DMS153 treated with DMSO at 0.1 percent for 48 hours (cell line): ENCODE data around the gene ZSCAN2.
"Not testable (repeated sequence)": the region's sequence is repeated elsewhere in the genome, so short reads cannot be mapped to it uniquely, and the experiment has no call there.

ENCODE experiments used
- DNase-seq: peaks from one replicate; lab custom pipeline; 2025; ENCODE audit not compliant: unreplicated experiment; lab: John Stamatoyannopoulos, UW

Gene ZSCAN2

GRCh38 chr15:84634228-84634837 lies 33.5 kb downstream of the ZSCAN2 start:
- DNase-seq, result no peak

- no peak for DNase-seq
These were observed 37.3 kb downstream of the ZSCAN2 start for GRCh38 chr15:84638103-84638502.

DNA sequence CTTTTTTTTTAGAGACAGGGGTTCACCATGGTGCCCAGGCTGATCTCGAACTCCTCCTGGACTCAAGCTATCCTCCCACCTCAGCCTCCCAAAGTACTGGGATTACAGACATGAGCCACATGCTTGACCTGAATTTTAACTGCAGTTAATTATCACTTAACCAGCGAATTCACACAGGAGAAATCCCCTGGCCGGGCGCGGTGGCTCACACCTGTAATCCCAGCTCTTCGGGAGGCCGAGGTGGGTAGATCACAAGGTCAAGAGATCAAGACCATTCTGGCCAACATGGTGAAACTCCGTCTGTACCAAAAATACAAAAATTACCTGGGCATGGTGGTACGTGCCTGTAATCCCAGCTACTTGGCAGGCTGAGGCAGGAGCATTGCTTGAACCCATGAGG lies 41.1 kb downstream of the ZSCAN2 start:
- DNase-seq, result not testable (repeated sequence)

GRCh38 chr15:84642640-84643039 lies 41.8 kb downstream of the ZSCAN2 start:
- not testable (repeated sequence) for DNase-seq

DNA sequence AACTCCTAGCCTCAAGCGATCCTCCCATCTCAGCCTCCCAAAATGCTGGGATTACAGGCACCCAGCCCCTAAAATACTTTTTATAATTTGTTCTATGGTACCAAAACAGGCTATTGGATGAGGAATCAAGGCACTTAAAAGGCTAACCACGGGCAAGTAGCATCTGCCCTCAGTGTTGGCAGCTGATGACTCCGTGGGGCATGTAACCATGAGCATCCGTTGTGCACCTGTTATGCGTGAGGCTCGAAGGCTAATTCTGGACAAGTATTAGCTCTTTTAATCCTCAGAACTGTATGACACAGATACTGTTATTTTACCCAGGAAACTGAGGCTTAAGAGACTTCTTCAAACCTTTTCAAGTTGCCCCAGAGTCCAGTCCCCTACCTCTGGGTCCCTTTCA lies 43.0 kb downstream of the ZSCAN2 start:
- no peak for DNase-seq

DNA sequence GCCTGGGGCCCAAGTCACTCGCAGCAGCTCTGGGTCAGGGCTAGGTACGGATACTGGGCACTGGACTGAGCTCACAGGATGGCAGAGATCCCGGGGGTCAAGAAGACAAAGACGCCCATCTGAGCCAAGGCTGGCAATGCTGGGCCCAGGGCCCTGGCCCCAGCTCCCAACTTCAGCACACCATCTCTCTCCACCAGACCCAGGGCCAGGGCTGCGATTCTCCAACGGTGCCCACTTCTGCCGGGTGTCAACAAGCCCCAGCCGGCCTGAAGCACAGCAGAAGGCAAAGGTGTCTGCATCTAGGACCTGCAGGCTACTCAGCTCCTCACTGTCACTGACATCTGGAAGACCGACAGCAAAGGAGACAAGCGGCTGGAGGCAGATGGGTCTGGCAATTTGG lies 44.7 kb downstream of the ZSCAN2 start:
- DNase-seq, result no peak

DNA sequence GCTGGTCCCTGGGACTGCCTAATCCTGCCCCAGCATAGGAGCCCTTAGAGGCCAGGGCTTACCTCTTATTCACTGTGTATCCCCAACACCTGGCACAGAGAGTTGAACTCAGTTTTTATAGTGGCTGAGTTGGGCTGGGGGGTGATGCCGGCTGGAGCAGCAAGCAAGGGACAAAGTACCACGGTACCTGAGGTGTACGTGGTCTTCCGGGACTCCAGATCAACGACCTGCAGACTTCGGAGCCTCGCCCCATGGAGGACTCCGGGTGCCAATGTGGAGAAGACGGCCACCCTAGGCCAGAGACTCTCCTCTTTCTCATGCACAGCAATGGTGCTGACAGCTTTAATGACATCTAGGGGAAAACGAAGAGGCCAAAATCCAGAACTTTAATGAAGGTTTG lies 45.2 kb downstream of the ZSCAN2 start:
- no peak for DNase-seq

DNA sequence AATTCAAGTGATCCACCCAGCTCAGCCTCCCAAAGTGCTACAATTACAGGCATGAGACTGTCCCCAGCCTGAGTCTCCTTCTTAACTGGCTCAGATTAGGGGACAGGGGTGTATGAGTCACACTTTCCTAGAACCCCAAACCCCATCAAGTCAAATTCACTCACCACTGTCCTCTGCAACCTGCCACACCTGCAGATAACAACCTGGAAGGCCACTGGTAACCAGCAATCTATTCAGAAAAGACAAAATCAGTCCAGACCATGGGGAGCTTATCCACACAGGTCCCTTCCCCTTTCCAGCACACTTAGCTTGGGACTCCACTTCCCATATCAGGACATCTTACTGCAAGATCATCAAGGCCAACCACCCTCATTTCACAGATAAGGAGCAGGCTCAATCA lies 46.9 kb downstream of the ZSCAN2 start:
- no peak for DNase-seq

GRCh38 chr15:84648539-84648938 lies 47.7 kb downstream of the ZSCAN2 start:
- DNase-seq, result no peak

GRCh38 chr15:84649706-84650105 lies 48.9 kb downstream of the ZSCAN2 start:
- no peak for DNase-seq

GRCh38 chr15:84653584-84653909 lies 52.7 kb downstream of the ZSCAN2 start:
- DNase-seq, result no peak

DNA sequence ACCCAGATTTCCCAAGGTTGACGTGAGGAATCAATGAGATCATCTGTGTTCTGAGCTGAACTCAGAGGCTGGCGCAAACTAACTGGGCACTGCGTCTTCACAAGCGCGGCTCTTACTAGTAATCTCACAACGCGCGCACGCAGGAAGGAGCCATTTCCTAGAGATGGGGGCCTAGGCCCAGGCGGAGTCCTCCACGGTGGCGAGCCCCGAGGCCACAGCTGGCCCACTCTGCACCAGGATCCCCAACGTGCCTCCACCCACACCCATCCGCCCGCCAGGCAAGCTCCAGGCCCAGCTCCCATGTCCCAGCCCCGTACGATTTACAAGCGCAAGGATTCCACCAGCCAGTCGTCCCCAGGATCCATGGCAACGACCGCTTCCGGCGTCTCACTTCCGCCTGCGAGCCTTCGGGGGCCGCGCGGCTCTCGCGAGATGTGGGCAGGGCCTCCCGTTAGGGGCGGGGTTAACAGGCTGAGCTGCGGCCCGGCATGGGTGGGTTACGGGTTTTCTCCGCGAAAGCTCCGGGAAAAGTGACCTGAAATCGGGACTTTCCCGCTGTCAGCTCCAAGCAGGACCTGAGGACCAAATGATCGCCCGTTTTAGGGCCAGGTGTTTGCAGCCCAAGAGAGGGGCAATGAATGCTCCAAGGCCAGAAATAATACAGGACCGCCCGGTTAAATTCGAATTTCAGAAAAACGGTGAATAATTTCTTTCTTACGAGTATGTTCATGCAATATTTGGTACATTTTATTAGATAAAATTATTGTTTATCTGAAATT lies 53.3 kb downstream of the ZSCAN2 start, which contains the start of gene WDR73:
Gene WDR73 (minus strand): TSS at position 374 of the 779 bp plus-strand sequence. CDS start 9 bp downstream, at position 365.
- DNase-seq, result peak; percentile 27

DNA sequence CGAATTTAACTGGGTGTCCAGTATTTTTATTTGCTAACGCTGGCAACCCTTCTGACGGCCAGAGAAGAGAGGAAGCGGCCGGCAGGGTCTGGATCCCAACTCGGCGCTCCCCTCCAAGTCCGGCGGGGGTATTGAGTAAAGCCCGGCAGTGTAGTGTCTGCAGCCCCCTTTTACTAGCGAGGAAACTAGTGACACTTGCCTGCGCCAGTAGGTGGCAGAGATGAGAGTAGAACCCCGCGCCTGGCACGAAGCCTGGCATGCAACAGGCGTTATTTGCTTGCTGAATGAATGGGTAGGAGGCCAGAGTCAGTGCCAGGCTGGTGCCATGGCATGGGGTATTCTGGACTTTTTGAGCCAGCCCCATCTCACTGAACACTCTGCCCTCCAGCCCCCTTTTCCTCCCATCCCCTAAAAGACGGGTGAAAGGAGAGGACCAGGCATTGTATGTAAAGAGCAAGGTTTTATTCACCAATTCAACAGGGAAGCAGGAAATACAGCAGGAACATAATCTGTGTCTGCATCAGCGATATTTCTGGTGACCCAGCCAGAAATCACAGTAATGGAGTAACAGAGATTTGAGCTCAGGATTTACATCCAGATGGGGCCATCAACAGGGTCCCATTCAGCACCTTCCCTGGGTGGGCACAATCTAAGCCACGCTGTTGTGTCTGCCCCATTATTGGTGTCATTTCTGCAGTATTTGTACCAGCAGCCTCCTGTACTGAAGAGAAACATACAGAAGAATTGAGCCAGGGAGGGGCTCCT lies 54.1 kb downstream of the ZSCAN2 start:
- DNase-seq, result peak; percentile 36

- no peak for DNase-seq
These were observed 56.2 kb downstream of the ZSCAN2 start for GRCh38 chr15:84656972-84657371.

DNA sequence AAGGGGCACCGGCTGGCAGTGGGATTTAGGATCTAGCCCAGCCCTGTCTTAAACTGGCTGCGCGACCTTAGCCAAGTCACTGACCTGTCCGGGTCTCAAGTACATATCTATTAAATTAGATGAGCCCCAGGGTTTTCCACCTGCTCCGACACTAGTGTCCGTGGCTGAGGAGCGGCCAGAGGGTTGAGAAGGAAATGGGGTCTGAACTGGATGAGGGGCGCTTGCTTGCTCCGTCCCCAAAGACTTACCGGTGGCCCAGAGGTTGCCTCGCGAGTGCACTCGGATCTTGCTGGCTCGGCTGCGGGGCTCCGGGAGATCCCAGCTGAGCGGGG lies 56.9 kb downstream of the ZSCAN2 start:
- DNase-seq, result no peak

GRCh38 chr15:84658080-84658787 lies 57.4 kb downstream of the ZSCAN2 start, which contains the start of gene NMB:
Gene NMB (minus strand): TSS chr15:84658199. CDS start chr15:84658152, 47 bp downstream.
- DNase-seq, result peak; percentile 29

DNA sequence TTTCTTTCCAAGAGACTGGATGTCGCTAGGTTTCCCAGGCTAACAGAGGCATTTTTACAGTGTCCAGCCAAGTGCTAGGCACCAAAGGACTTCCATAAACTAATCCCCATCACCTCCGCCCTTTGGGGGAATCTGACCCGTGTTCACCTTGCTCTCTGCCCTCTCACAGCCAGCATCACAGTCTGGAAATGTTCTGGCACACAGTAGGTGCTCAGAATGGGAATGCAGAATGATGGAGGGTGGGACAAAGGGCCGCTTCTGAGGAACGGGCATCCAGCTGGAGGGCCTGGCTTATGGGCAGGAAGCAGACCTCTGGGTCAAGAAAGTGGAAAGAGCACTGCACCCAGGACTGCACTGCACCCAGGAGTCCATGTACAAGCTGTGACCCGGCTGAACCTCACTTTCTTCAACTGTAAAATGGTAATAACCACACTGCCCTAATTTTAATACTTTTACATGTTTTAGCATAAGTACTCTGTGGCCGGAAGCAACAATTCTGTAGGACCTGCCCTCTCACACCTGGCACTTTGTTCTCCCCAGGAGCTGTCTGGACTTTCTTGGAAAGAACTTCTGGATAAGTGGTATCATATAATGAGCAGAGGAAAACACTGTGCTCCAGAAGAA lies 58.1 kb downstream of the ZSCAN2 start:
- DNase-seq, result no peak

GRCh38 chr15:84659904-84660781 lies 59.3 kb downstream of the ZSCAN2 start:
- DNase-seq, result no peak

DNA sequence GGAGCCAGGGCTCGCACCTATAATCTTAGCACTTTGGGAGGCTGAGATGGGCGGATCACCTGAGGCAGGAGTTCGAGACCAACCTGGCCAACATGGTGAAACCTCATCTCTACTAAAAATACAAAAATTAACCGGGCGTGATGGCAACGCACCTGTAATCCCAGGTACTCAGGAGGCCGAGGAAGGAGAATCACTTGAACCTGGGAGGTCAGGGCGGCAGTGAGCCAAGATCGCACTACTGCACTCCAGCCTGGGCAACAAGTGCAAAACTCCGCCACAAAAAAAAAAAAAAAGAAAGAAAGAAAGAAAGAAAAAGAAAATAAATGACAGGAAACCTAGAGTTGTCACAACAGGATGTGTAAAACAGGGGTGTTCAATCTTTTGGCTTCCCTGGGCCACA lies 60.2 kb downstream of the ZSCAN2 start:
- DNase-seq, result no peak

GRCh38 chr15:84666373-84666772 lies 65.6 kb downstream of the ZSCAN2 start:
- DNase-seq, result no peak
